Measurements from ENCODE around the gene MED27. TPM values are rescaled to one million over a fixed set of nuclear protein-coding genes. Genes with fewer than 3 reads are reported as not detected.

MED27 gene
- total RNA-seq, 1 donor from 2014 or later: 24.1 TPM

GRCh38 chr9:131817073-131817472 lies 262.6 kb downstream of the MED27 start:
- Mint-ChIP-seq H3K27ac (ENCODE audit: unreplicated experiment) (no peak overlapping the region), H3K4me1 (ENCODE audit: unreplicated experiment) (no peaks in the 10 kb centered on the region), H3K9me3 (ENCODE audit: unreplicated experiment) (no peaks in the 10 kb centered on the region), H3K27me3 (ENCODE audit: unreplicated experiment) (peaks cover 48% of the 10 kb centered on the region), H3K4me3 (ENCODE audit: unreplicated experiment) (no peak overlapping the region), H3K36me3 (ENCODE audit: unreplicated experiment) (no peaks in the 10 kb centered on the region)
- DNase-seq (ENCODE audit: extremely low spot score, unreplicated experiment): no peak
- no peak for TF ChIP-seq CTCF (IDR thresholded peaks at IDR 0.05)

GRCh38 chr9:131815970-131816873 lies 263.4 kb downstream of the MED27 start:
- Mint-ChIP-seq H3K9me3 (ENCODE audit: unreplicated experiment) (no peaks in the 10 kb centered on the region), H3K27me3 (ENCODE audit: unreplicated experiment) (peaks cover 54% of the 10 kb centered on the region), H3K4me1 (ENCODE audit: unreplicated experiment) (no peaks in the 10 kb centered on the region), H3K4me3 (ENCODE audit: unreplicated experiment) (no peak overlapping the region), H3K36me3 (ENCODE audit: unreplicated experiment) (no peaks in the 10 kb centered on the region), H3K27ac (ENCODE audit: unreplicated experiment) (no peak overlapping the region)
- TF ChIP-seq CTCF (IDR thresholded peaks at IDR 0.05): no peak
- no peak for DNase-seq (ENCODE audit: extremely low spot score, unreplicated experiment)

- Mint-ChIP-seq H3K9me3 (ENCODE audit: unreplicated experiment) (no peaks in the 10 kb centered on the region), H3K27ac (ENCODE audit: unreplicated experiment) (no peak overlapping the region), H3K4me3 (ENCODE audit: unreplicated experiment) (no peak overlapping the region), H3K36me3 (ENCODE audit: unreplicated experiment) (no peaks in the 10 kb centered on the region), H3K4me1 (ENCODE audit: unreplicated experiment) (no peaks in the 10 kb centered on the region), H3K27me3 (ENCODE audit: unreplicated experiment) (peaks cover 48% of the 10 kb centered on the region)
- DNase-seq (ENCODE audit: extremely low spot score, unreplicated experiment): no peak
- no peak for TF ChIP-seq CTCF (IDR thresholded peaks at IDR 0.05)
These were observed 265.0 kb downstream of the MED27 start for GRCh38 chr9:131814707-131815106.

- DNase-seq (ENCODE audit: extremely low spot score, unreplicated experiment): no peak
- peaks cover 50% of the 10 kb centered on the region for H3K27me3 Mint-ChIP-seq (ENCODE audit: unreplicated experiment)
- no peak overlapping the region for H3K4me3 Mint-ChIP-seq (ENCODE audit: unreplicated experiment)
- H3K27ac Mint-ChIP-seq (ENCODE audit: unreplicated experiment): no peak overlapping the region
- no peaks in the 10 kb centered on the region for H3K4me1 Mint-ChIP-seq (ENCODE audit: unreplicated experiment)
- no peaks in the 10 kb centered on the region for H3K9me3 Mint-ChIP-seq (ENCODE audit: unreplicated experiment)
- H3K36me3 Mint-ChIP-seq (ENCODE audit: unreplicated experiment): no peaks in the 10 kb centered on the region
- TF ChIP-seq CTCF (IDR thresholded peaks at IDR 0.05): no peak
These were observed 266.6 kb downstream of the MED27 start for GRCh38 chr9:131813116-131813515.

GRCh38 chr9:131812116-131812790 lies 267.4 kb downstream of the MED27 start:
- Mint-ChIP-seq H3K4me3 (ENCODE audit: unreplicated experiment) (no peak overlapping the region), H3K9me3 (ENCODE audit: unreplicated experiment) (no peaks in the 10 kb centered on the region), H3K4me1 (ENCODE audit: unreplicated experiment) (no peaks in the 10 kb centered on the region), H3K36me3 (ENCODE audit: unreplicated experiment) (no peaks in the 10 kb centered on the region), H3K27ac (ENCODE audit: unreplicated experiment) (no peak overlapping the region), H3K27me3 (ENCODE audit: unreplicated experiment) (peaks cover 54% of the 10 kb centered on the region)
- TF ChIP-seq CTCF (IDR thresholded peaks at IDR 0.05): no peak
- DNase-seq (ENCODE audit: extremely low spot score, unreplicated experiment): no peak

Data from osteocyte (in vitro differentiated cells).